ENCODE measurements around the gene ARL8B. TPM values are rescaled to one million over a fixed set of nuclear protein-coding genes. Genes with fewer than 3 reads are reported as not detected.

Gene ARL8B
- polyA plus RNA-seq, 1 donor from 2014 or later = 103 TPM

DNA sequence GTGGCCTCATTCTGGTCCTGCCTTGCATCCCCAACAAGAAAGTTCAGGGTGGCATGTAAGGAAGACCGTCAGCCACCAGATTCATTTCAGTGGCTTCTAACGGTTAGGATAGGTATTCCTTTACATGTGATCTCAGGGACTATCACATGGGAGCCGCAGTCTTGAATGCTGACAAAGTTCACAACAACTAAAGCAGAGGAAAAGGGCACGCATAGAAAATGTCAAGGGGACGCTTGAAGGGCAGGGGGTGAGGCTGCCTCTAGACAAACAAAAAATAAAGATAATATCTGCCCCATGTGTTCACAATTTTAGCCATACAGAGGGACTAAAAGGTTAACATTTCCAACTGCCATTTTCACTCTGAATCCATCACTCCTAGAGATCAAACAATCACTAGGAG lies 31.9 kb upstream of the ARL8B start:
- Histone ChIP-seq H3F3A (ENCODE audit: insufficient read depth, low read length, poor library complexity, severe bottlenecking) (no peaks in the 10 kb centered on the region), H3K4me2 (ENCODE audit: low read length) (no peak overlapping the region), H3K4me3 (ENCODE audit: low read length) (no peak overlapping the region), H4K20me1 (ENCODE audit: insufficient read depth) (no peaks in the 10 kb centered on the region), H3K36me3 (ENCODE audit: insufficient read depth, low read length) (no peaks in the 10 kb centered on the region), H3K9me3 (ENCODE audit: low read length) (no peaks in the 10 kb centered on the region), H3K9ac (ENCODE audit: low read length) (no peak overlapping the region), H3K27me3 (ENCODE audit: insufficient read depth, low read depth, low read length) (no peaks in the 10 kb centered on the region), H3K27ac (ENCODE audit: low read length) (no peak overlapping the region), H3K9me2 (ENCODE audit: insufficient read depth, low read length) (no peaks in the 10 kb centered on the region), H2AFZ (ENCODE audit: low read depth, low read length) (no peak overlapping the region), H3K79me2 (replicated peaks; ENCODE audit: insufficient read depth, low read length) (no peaks in the 10 kb centered on the region)
- TF ChIP-seq SMC3 (conservative IDR thresholded peaks at IDR 0.05; ENCODE audit: poor library complexity) = no peak
- TF ChIP-seq RAD21 (conservative IDR thresholded peaks at IDR 0.05) = no peak
- TF ChIP-seq, protein P1, sequence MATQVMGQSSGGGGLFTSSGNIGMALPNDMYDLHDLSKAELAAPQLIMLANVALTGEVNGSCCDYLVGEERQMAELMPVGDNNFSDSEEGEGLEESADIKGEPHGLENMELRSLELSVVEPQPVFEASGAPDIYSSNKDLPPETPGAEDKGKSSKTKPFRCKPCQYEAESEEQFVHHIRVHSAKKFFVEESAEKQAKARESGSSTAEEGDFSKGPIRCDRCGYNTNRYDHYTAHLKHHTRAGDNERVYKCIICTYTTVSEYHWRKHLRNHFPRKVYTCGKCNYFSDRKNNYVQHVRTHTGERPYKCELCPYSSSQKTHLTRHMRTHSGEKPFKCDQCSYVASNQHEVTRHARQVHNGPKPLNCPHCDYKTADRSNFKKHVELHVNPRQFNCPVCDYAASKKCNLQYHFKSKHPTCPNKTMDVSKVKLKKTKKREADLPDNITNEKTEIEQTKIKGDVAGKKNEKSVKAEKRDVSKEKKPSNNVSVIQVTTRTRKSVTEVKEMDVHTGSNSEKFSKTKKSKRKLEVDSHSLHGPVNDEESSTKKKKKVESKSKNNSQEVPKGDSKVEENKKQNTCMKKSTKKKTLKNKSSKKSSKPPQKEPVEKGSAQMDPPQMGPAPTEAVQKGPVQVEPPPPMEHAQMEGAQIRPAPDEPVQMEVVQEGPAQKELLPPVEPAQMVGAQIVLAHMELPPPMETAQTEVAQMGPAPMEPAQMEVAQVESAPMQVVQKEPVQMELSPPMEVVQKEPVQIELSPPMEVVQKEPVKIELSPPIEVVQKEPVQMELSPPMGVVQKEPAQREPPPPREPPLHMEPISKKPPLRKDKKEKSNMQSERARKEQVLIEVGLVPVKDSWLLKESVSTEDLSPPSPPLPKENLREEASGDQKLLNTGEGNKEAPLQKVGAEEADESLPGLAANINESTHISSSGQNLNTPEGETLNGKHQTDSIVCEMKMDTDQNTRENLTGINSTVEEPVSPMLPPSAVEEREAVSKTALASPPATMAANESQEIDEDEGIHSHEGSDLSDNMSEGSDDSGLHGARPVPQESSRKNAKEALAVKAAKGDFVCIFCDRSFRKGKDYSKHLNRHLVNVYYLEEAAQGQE (IDR thresholded peaks at IDR 0.05; ENCODE audit: borderline replicate concordance) = no peak
- no peak for TF ChIP-seq POLR2AphosphoS5 (IDR thresholded peaks at IDR 0.05)

DNA sequence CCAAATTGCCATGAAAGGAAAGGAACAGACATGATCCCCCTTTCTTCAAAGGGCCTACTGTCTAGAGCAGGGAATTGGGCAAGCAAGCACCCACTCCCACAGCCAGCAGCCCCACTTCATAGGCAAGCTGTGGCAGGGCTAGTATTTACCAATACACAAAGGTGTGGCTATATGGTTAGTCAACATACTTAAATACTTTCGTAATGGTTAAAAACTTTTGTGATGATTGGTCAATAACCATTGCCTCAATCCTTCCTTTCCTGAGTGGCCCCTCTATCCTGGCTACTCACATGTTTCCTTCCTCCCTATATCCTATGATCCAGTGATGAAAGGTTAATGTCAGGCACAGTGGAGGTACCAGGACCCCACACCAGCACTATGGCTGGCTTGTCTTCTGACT lies 30.1 kb upstream of the ARL8B start:
- Histone ChIP-seq H3K27ac (ENCODE audit: low read length) (no peak overlapping the region), H3K9me3 (ENCODE audit: low read length) (no peaks in the 10 kb centered on the region), H4K20me1 (ENCODE audit: insufficient read depth) (no peaks in the 10 kb centered on the region), H3K9ac (ENCODE audit: low read length) (no peak overlapping the region), H3F3A (ENCODE audit: insufficient read depth, low read length, poor library complexity, severe bottlenecking) (no peaks in the 10 kb centered on the region), H3K27me3 (ENCODE audit: insufficient read depth, low read depth, low read length) (no peaks in the 10 kb centered on the region), H3K4me3 (ENCODE audit: low read length) (no peak overlapping the region), H2AFZ (ENCODE audit: low read depth, low read length) (no peak overlapping the region), H3K79me2 (replicated peaks; ENCODE audit: insufficient read depth, low read length) (no peaks in the 10 kb centered on the region), H3K9me2 (ENCODE audit: insufficient read depth, low read length) (no peaks in the 10 kb centered on the region), H3K4me2 (ENCODE audit: low read length) (no peak overlapping the region), H3K36me3 (ENCODE audit: insufficient read depth, low read length) (no peaks in the 10 kb centered on the region)
- TF ChIP-seq EP300 (conservative IDR thresholded peaks at IDR 0.05; ENCODE audit: poor library complexity, severe bottlenecking) = no peak
- TF ChIP-seq, protein P2, sequence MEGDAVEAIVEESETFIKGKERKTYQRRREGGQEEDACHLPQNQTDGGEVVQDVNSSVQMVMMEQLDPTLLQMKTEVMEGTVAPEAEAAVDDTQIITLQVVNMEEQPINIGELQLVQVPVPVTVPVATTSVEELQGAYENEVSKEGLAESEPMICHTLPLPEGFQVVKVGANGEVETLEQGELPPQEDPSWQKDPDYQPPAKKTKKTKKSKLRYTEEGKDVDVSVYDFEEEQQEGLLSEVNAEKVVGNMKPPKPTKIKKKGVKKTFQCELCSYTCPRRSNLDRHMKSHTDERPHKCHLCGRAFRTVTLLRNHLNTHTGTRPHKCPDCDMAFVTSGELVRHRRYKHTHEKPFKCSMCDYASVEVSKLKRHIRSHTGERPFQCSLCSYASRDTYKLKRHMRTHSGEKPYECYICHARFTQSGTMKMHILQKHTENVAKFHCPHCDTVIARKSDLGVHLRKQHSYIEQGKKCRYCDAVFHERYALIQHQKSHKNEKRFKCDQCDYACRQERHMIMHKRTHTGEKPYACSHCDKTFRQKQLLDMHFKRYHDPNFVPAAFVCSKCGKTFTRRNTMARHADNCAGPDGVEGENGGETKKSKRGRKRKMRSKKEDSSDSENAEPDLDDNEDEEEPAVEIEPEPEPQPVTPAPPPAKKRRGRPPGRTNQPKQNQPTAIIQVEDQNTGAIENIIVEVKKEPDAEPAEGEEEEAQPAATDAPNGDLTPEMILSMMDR (IDR thresholded peaks at IDR 0.05; ENCODE audit: poor library complexity, severe bottlenecking) = no peak
- TF ChIP-seq TAF1 (IDR thresholded peaks at IDR 0.05; ENCODE audit: low read depth) = no peak
- no peak for TF ChIP-seq SMC3 (conservative IDR thresholded peaks at IDR 0.05; ENCODE audit: poor library complexity)
- no peak for TF ChIP-seq POLR2AphosphoS5 (IDR thresholded peaks at IDR 0.05)

DNA sequence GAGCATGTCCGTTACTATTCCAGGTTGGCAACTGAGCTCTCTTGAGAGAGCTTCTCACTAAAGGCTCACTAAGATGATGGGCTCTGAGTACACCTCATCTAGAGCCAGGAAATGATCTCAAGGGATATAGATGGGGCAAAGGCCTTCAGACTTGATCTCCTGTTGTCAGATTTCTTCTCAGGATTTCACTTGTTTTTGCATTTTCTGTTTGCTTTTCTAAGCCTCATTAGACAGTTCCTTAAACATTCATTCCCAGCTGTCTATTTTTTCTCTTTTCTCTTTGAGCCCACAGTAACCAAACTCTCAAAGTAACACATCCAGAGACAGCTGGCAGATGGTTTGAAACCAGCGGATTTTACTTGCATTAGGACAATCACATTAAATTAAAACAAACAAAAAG lies 28.4 kb upstream of the ARL8B start:
- Histone ChIP-seq H3K9me2 (ENCODE audit: insufficient read depth, low read length) (no peaks in the 10 kb centered on the region), H3K9ac (ENCODE audit: low read length) (no peak overlapping the region), H4K20me1 (ENCODE audit: insufficient read depth) (no peaks in the 10 kb centered on the region), H3K9me3 (ENCODE audit: low read length) (no peaks in the 10 kb centered on the region), H2AFZ (ENCODE audit: low read depth, low read length) (no peak overlapping the region), H3K36me3 (ENCODE audit: insufficient read depth, low read length) (no peaks in the 10 kb centered on the region), H3F3A (ENCODE audit: insufficient read depth, low read length, poor library complexity, severe bottlenecking) (no peaks in the 10 kb centered on the region), H3K79me2 (replicated peaks; ENCODE audit: insufficient read depth, low read length) (no peaks in the 10 kb centered on the region), H3K27ac (ENCODE audit: low read length) (no peak overlapping the region), H3K4me3 (ENCODE audit: low read length) (no peak overlapping the region), H3K27me3 (ENCODE audit: insufficient read depth, low read depth, low read length) (no peaks in the 10 kb centered on the region), H3K4me2 (ENCODE audit: low read length) (no peak overlapping the region)
- TF ChIP-seq MXI1 (conservative IDR thresholded peaks at IDR 0.05; ENCODE audit: poor library complexity, severe bottlenecking) (no peak), EP300 (conservative IDR thresholded peaks at IDR 0.05; ENCODE audit: poor library complexity, severe bottlenecking) (no peak), POLR2AphosphoS5 (IDR thresholded peaks at IDR 0.05) (no peak), SMC3 (conservative IDR thresholded peaks at IDR 0.05; ENCODE audit: poor library complexity) (no peak), TAF1 (IDR thresholded peaks at IDR 0.05; ENCODE audit: low read depth) (no peak), EZH2 (IDR thresholded peaks at IDR 0.05; ENCODE audit: borderline replicate concordance, insufficient read depth, low read length, poor library complexity, severe bottlenecking) (no peak), RAD21 (conservative IDR thresholded peaks at IDR 0.05) (no peak)
- TF ChIP-seq, protein P2 (IDR thresholded peaks at IDR 0.05; ENCODE audit: poor library complexity, severe bottlenecking) = no peak
- TF ChIP-seq, protein P1 (IDR thresholded peaks at IDR 0.05; ENCODE audit: borderline replicate concordance) = no peak

Data from neural cell (in vitro differentiated cells).